Activated T-helper 1 cell treated with Interleukin-2 at 50 U/mL for 16 hours (primary cell): ENCODE data around the gene PANX2.
"Not testable (repeated sequence)": the region's sequence is repeated elsewhere in the genome, so short reads cannot be mapped to it uniquely, and the experiment has no call there.

Source experiments
- DNase-seq: peaks from one replicate; pipeline ENCODE4 v3.0.0-alpha.2; 2020; ENCODE audit warnings: low read depth

The PANX2 gene

GRCh38 chr22:50148166-50148500 lies 22.4 kb upstream of the PANX2 start:
- DNase-seq, result no peak

- peak; percentile 60 for DNase-seq
Measured at GRCh38 chr22:50148991-50149721, 21.4 kb upstream of the PANX2 start.

GRCh38 chr22:50150161-50151129 lies 20.1 kb upstream of the PANX2 start:
- DNase-seq, result no peak

DNA sequence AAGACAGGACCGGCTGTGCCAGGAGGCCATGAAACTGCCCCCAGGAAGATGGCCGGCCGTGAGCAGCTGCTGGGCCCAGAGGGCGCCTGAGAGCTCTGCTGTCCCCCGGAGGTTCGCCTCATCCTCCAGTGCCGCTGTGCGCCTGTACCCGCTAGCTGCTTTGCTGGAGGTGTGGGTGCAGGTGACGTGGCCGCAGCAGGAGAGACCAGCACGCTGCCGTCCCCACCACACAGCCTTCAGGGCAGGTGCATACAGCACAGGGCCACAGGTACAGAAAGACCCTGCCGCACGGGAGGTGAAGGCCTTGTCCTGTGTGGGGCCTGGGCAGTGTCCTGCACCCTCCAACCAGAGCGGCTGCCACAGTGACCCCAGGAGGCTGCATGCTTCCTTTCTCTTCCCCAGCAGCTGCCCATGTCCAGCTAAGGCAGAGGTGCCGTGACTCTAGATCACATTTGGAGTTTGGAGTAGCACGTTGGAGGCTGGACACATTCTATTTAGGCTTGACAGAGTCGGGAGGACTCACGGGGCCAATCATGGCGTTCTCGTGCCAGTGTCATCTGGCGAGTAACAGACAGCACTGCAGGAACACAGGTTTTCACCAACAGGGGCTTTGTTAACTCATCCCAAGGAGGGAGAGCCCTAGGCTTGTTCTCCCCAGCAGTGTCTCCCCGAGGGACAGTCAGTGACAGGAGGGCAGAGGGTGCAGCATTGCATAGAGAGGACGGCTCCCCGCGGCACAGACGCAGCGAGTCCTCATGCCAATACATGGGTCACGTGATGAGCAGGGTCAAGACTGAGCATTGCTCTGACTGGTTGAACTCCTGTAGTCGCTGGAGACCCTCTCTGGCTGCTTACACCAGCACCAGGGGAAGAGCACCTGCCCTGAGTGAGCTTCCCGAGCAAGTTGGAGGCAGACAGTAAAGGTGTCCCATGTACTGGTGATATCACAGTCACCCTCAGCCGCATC lies 18.7 kb upstream of the PANX2 start:
- DNase-seq, result no peak

- no peak for DNase-seq
Measured at GRCh38 chr22:50153056-50153755, 17.3 kb upstream of the PANX2 start.

GRCh38 chr22:50153756-50154140 lies 16.8 kb upstream of the PANX2 start:
- no peak for DNase-seq

GRCh38 chr22:50157709-50158375 lies 12.7 kb upstream of the PANX2 start:
- no peak for DNase-seq

- DNase-seq, result no peak
Measured at GRCh38 chr22:50160947-50161346, 9.6 kb upstream of the PANX2 start.

GRCh38 chr22:50161508-50162390 lies 8.8 kb upstream of the PANX2 start:
- DNase-seq, result no peak

- no peak for DNase-seq
Measured at GRCh38 chr22:50162391-50162956, 8.1 kb upstream of the PANX2 start.

- no peak for DNase-seq
Measured at GRCh38 chr22:50165436-50166123, 5.0 kb upstream of the PANX2 start.

GRCh38 chr22:50167689-50168489 lies 2.6 kb upstream of the PANX2 start:
- DNase-seq, result no peak

DNA sequence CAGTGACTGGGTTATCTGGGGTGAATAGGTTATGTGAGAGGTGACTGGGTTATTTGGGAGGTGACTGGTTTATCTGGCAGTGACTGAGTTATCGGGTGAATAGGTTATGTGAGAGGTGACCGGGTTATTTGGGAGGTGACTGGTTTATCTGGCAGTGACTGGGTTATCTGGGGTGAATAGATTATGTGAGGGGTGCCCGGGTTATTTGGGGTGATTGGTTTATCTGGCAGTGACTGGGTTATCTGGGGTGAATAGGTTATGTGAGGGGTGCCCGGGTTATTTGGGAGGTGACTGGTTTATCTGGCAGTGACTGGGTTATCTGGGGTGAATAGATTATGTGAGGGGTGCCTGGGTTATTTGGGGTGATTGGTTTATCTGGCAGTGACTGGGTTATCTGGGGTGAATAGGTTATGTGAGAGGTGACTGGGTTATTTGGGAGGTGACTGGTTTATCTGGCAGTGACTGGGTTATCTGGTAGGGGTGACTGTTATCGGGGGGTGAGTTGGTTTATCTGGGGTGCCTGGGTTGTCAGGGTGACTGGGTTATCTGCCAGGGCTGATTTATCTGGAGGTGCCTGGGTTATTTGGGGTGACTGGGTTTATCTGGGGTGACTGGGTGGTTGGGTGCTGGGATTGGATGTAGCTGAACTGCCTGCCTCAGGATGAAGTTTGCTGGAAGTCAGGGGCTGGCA lies 1.9 kb upstream of the PANX2 start:
- DNase-seq, result not testable (repeated sequence)

DNA sequence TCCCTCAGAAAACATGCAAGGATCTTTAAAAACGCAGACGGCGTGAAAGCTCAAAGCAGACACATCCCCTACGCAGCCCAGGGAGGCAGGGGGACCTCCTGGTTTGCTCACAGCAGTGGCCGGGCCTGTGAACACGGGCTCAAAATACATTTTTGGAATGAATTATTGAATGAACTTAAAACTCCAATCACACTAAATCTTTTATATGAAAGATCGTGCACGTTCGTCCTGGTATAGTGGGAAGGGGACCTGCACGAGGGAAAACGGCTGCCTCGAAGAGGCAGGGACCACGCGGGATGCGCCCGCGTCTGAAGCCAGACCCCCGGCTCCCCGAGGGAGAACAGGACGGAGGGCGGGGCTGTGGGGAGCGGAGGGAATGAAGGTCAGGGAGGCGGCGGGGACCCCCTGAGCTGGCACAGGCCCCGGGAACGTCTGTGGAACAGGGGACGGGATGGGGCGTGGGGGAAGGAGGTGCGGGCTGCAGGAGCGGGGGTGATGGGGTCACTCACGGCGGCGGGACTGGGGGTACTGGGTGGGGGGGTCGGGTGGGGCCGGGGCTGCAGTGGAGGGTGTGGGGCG lies 1.3 kb upstream of the PANX2 start:
- DNase-seq, result no peak

GRCh38 chr22:50169774-50170341 lies 673 bp upstream of the PANX2 start:
- no peak for DNase-seq

- DNase-seq, result no peak
Measured at GRCh38 chr22:50171319-50171964, 911 bp downstream of the PANX2 start.
